Panc1 (cell line): ENCODE data around the gene FGA. TPM values are rescaled to one million over a fixed set of nuclear protein-coding genes. Genes with fewer than 3 reads are reported as not detected.
A peak's percentile ranks its signal among the peaks of the same experiment; 100 is the strongest.

Experiments used
- ATAC-seq: fragments of 200-7000 bp; cut with Tn5 transposase; 2 replicates; pipeline ENCODE4 v1.9.1; 2020; ENCODE audit warnings: mild to moderate bottlenecking, moderate library complexity
- BruUV-seq: library from RNA; stranded (reverse); fragments of 400-500 nt; replicated peaks from 2 replicates; lab custom pipeline; 2021; lab: Mats Ljungman, UMichigan
- CTCF ChIA-PET: fragments of 300-600 bp; sonication (Branson Sonifier 250); formaldehyde crosslinking; loops from one replicate; lab custom pipeline; 2022; ENCODE audit warnings: antibody characterized with exemption; lab: Charles Lee
- POLR2A ChIA-PET: fragments of 300-600 bp; sonication (Branson Sonifier 250); formaldehyde crosslinking; loops from one replicate; lab custom pipeline; 2022; ENCODE audit warnings: antibody characterized with exemption; lab: Charles Lee
- DNase-seq: peaks from one replicate; pipeline ENCODE4 v3.0.0-alpha.2; 2010; ENCODE audit warnings: low read depth, low spot score
- H3K27ac ChIP-seq: 2 replicates; pipeline ENCODE4 v1.5.1; 2011; ENCODE audit warnings: mild to moderate bottlenecking, low read length, inconsistent platforms
- H3K27me3 ChIP-seq: fragments of 200-500 bp; sonication (Bioruptor generic); 2 replicates; pipeline ENCODE4 v1.6.0; 2014; ENCODE audit warnings: low read length, inconsistent platforms; ENCODE audit not compliant: control insufficient read depth, insufficient read depth
- H3K36me3 ChIP-seq: fragments of 200-500 bp; sonication (Bioruptor generic); 2 replicates; pipeline ENCODE4 v1.5.1; 2014; ENCODE audit warnings: inconsistent platforms, mild to moderate bottlenecking, low read length, moderate library complexity; ENCODE audit not compliant: control insufficient read depth, insufficient read depth
- H3K4me1 ChIP-seq: 2 replicates; pipeline ENCODE4 v1.5.1; 2011; ENCODE audit warnings: inconsistent platforms, mild to moderate bottlenecking, low read length, moderate library complexity; ENCODE audit not compliant: control insufficient read depth, insufficient read depth
- H3K4me3 ChIP-seq, 2 experiments: 2 replicates each; pipeline ENCODE4 v1.5.1; 2011 to 2012; ENCODE audit warnings: low read depth in 2 of 2, low read length in 2 of 2, mild to moderate bottlenecking in 2 of 2, inconsistent platforms in 1 of 2, moderate library complexity in 1 of 2
- H3K9me3 ChIP-seq: fragments of 200-500 bp; sonication (Bioruptor generic); 2 replicates; pipeline ENCODE4 v1.5.1; 2014; ENCODE audit warnings: low read depth, mild to moderate bottlenecking, inconsistent platforms, low read length, moderate library complexity; ENCODE audit not compliant: control insufficient read depth, insufficient read depth
- CTCF ChIP-seq: fragments of 450-650 bp; IDR thresholded peaks from 2 replicates; pipeline ENCODE4 v1.5.1; 2017; ENCODE audit warnings: mild to moderate bottlenecking
- POLR2AphosphoS5 ChIP-seq: IDR thresholded peaks from 2 replicates; pipeline ENCODE4 v1.6.1; 2012; ENCODE audit warnings: mild to moderate bottlenecking, low read depth, low read length, moderate library complexity
- REST ChIP-seq, 2 experiments: IDR thresholded peaks; 2 replicates each; pipeline ENCODE4 v1.6.1; 2011 to 2012; ENCODE audit warnings: low read depth in 2 of 2, control low read depth in 1 of 2, low read length in 1 of 2, mild to moderate bottlenecking in 1 of 2, moderate library complexity in 1 of 2; ENCODE audit not compliant: insufficient read depth in 1 of 2
- SIN3A ChIP-seq: IDR thresholded peaks from 2 replicates; pipeline ENCODE4 v1.6.1; 2012; ENCODE audit warnings: low read depth, mild to moderate bottlenecking, low read length, moderate library complexity, borderline replicate concordance; ENCODE audit not compliant: insufficient read depth
- TCF7L2 ChIP-seq: IDR thresholded peaks from 2 replicates; pipeline ENCODE4 v1.6.1; 2011; ENCODE audit warnings: mild to moderate bottlenecking, low read depth, low read length, inconsistent platforms
- in situ Hi-C: cut with HindIII; loops from 2 replicates; pipeline ENCODE4 v1.10.0; 2016; ENCODE audit warnings: low sequenced_read_pairs, low pct_unique_long_range_greater_than_20kb
- intact Hi-C: fragments of 100-400 bp; cut with micrococcal nuclease; formaldehyde crosslinking; loops from one replicate; pipeline ENCODE4 v1.10.0; 2022; ENCODE audit not compliant: unreplicated experiment
- total RNA-seq: library from RNA; stranded (reverse); gene quantifications from one replicate; pipeline ENCODE4 v1.2.1, GENCODE V29; 2021; ENCODE audit not compliant: unreplicated experiment

FGA gene
- total RNA-seq, 1 experiment from 2014 or later, result 2.7 TPM

- Histone ChIP-seq H3K36me3 (no peaks in the 10 kb centered on the region), H3K4me3 (peak overlapping the region in 1 of 2 experiments; percentile 23; a peak in 1 of 4 replicates), H3K4me1 (no peaks in the 10 kb centered on the region), H3K27ac (no peak overlapping the region), H3K27me3 (no peaks in the 10 kb centered on the region; the same call in 1 of the 2 replicates), H3K9me3 (no peaks in the 10 kb centered on the region)
- ChIA-PET POLR2A (no interaction called here), CTCF (no interaction called here)
- intact Hi-C loops, result no loop called here
- no peak for DNase-seq
- TF ChIP-seq CTCF, result peak; percentile 79
- no peak for TF ChIP-seq POLR2AphosphoS5
- no peak for TF ChIP-seq SIN3A
- TF ChIP-seq REST (IDR thresholded peaks at IDR 0.05; ENCODE audit: insufficient read depth in 1 of 2, low read depth in 2 of 2, low read length in 1 of 2), result no peak
- in situ Hi-C loops, result no loop called here
- ATAC-seq, result peak; percentile 94
- BruUV-seq, result no TSS peak
These were observed 36.4 kb upstream of the FGA start for GRCh38 chr4:154626793-154627484.

GRCh38 chr4:154625971-154626370 lies 35.4 kb upstream of the FGA start:
- CTCF ChIA-PET, result no interaction called here
- Histone ChIP-seq H3K9me3 (no peaks in the 10 kb centered on the region), H3K27me3 (no peaks in the 10 kb centered on the region; the same call in 1 of the 2 replicates), H3K4me3 (no peak overlapping the region), H3K27ac (no peak overlapping the region), H3K36me3 (no peaks in the 10 kb centered on the region), H3K4me1 (no peaks in the 10 kb centered on the region)
- DNase-seq (no peak), ATAC-seq (no peak)
- in situ Hi-C loops (no loop called here), intact Hi-C loops (no loop called here)
- TF ChIP-seq CTCF (no peak), TCF7L2 (no peak), SIN3A (no peak), POLR2AphosphoS5 (no peak), REST (IDR thresholded peaks at IDR 0.05; ENCODE audit: insufficient read depth in 1 of 2, low read depth in 2 of 2, low read length in 1 of 2) (no peak)
- no TSS peak for BruUV-seq
- POLR2A ChIA-PET, result no interaction called here
